Coronary artery (tissue), 2 donors: ENCODE results near the gene PRPH.

Source experiments
- DNase-seq: peaks from one replicate; pipeline ENCODE4 v3.0.0-alpha.2; 2017; ENCODE audit warnings: low spot score
- H3K27ac ChIP-seq, 2 donors: fragments of 200-600 bp; sonication (generic); one replicate each; pipeline ENCODE4 v1.5.1; 2016 to 2019
- H3K4me3 ChIP-seq: fragments of 200-600 bp; sonication (generic); 2 replicates; pipeline ENCODE4 v1.5.1; 2016; ENCODE audit warnings: mild to moderate bottlenecking, moderate library complexity
- TF ChIP-seq, protein P1 (sequence below): fragments of 200-600 bp; sonication (generic); IDR thresholded peaks from one replicate; pipeline ENCODE4 v1.5.1; 2019; ENCODE audit warnings: antibody characterized with exemption

PRPH gene

DNA sequence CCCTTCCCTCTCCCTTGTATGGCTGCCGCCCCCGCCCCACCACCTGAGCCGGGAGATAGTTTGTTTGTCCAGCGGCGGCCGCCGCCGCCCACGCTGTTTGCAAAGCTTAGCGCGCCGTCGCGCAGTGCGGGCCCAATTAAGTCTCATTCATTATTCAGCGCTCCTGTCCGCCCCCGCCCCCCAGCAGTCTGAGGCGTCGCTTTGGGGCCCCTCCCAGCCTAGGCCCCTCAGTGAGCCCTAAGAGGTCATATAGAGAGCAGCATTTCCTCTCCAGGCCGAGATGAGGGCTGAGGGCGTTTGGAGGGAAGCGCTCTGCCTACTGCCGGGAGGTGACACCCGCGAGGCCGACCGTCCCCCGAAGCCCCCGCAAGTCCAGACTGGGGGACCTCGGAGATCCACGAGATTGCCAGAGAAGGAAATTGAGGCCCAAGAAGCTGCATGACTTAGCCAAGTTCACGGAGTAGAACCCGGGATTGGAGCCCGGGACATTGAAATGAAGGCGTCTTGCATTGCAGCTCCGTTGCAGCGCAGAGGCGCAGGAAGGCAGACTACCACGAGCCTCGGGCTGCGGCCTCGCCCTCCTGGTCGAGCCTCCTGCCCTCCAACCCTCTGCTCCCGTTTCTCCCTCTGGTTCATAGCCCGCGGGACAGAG lies 51.8 kb downstream of the PRPH start, which contains the start of gene DNAJC22:
DNAJC22 (plus strand) TSS at position 230 of the 652 bp plus-strand sequence. CDS start 1,985 bp downstream, outside the sequence.
- peak within 1 kb of the TSS; percentile 76 for H3K4me3 ChIP-seq
- H3K27ac ChIP-seq: no peak within 1 kb of the TSS
- TF ChIP-seq, protein P1, sequence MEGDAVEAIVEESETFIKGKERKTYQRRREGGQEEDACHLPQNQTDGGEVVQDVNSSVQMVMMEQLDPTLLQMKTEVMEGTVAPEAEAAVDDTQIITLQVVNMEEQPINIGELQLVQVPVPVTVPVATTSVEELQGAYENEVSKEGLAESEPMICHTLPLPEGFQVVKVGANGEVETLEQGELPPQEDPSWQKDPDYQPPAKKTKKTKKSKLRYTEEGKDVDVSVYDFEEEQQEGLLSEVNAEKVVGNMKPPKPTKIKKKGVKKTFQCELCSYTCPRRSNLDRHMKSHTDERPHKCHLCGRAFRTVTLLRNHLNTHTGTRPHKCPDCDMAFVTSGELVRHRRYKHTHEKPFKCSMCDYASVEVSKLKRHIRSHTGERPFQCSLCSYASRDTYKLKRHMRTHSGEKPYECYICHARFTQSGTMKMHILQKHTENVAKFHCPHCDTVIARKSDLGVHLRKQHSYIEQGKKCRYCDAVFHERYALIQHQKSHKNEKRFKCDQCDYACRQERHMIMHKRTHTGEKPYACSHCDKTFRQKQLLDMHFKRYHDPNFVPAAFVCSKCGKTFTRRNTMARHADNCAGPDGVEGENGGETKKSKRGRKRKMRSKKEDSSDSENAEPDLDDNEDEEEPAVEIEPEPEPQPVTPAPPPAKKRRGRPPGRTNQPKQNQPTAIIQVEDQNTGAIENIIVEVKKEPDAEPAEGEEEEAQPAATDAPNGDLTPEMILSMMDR: no peak
- DNase-seq: peak; percentile 70

DNA sequence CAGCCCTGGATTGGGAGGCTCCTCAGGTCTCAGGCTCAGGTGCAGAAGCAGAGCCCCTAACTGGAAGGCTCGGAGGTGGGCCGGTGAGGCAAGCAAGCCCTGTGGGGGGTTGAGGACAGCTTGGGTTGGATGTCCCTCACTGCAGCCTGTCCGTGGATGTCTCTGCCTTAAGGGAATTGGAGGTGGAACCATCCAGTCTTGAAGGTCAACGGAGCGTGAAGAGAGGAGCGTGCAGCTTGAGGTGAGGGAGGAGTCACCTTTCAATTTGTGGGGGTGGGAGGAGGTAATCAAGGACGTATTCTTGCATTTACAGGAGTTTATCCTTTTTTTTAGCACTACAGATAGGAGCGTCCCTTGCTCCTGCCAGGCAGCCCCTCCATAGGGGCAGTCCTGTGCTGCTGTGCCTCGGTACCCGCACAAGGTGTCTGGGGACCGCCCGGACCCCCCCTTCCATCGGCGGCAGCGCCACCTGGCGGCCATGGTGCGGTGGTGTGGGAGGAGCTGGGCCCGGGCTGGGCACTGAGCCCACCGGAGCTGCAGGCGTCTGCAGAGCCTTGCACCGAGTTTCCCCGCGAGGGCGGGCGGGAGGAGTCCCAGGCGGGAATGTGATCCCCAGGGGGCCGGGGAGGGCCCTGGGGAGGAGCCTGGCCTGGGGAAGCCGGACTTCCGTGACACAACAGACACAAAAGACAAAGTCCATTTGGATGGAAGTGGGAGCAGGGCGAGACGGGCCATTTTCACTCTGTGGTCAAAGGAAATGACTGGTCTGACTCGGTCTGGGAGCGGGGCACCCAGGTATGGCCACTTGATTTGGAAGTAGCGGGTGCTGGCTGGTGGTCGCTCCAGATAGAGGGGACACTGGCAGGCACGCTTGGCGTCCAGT lies 52.6 kb downstream of the PRPH start:
- H3K27ac ChIP-seq: no peak overlapping the region
- peak overlapping the region; percentile 76 for H3K4me3 ChIP-seq
- TF ChIP-seq, protein P1: peak; percentile 88
- DNase-seq: peak; percentile 81
